Endometrial microvascular endothelial cells (primary cell): ENCODE data around the gene HSDL1. TPM values are rescaled to one million over a fixed set of nuclear protein-coding genes. Genes with fewer than 3 reads are reported as not detected.

ENCODE experiments used
- in situ Hi-C: cut with HindIII; loops from 2 replicates; pipeline ENCODE4 v1.10.0; 2017; ENCODE audit warnings: low sequenced_read_pairs, low pct_unique_long_range_greater_than_20kb; ENCODE audit errors: inconsistent ontology term
- total RNA-seq: library from RNA; depleted of rRNA; stranded (reverse); fragments of >200 nt; gene quantifications from one replicate; pipeline ENCODE4 v1.2.3, GENCODE V29; 2015; ENCODE audit errors: inconsistent ontology term

HSDL1 gene
- total RNA-seq, 1 donor from 2014 or later, result 20.6 TPM

DNA sequence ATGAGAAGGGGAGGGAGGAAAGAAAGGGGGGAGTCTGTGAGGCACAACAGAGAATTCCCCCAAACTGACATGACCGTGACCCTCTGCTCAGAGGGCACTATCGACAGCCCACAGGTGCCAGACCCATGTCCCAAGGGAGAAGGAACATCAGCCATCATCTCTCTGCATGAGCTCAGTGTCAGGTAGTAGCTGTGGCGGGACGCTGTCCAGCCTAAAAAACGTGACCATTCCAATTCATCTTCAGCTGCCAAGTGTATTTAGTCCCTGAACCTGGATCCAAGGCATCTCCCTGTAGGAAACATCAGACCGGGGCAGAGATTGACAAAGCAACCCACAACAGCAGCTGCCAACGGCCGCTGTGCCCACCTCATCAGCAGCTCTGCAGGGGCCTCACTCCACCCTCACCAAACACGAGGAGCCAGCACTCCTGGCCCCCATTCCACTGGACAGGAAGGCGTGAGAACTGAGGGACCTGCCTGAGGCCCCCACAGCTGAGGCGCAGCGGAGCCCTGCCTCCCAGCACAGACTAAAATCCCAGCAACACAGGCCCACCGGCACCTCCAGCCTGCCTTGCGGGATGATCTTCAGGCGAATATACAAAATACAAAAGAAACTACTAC is 33.3 kb upstream of the HSDL1 start:
- in situ Hi-C loops, result no loop called here

DNA sequence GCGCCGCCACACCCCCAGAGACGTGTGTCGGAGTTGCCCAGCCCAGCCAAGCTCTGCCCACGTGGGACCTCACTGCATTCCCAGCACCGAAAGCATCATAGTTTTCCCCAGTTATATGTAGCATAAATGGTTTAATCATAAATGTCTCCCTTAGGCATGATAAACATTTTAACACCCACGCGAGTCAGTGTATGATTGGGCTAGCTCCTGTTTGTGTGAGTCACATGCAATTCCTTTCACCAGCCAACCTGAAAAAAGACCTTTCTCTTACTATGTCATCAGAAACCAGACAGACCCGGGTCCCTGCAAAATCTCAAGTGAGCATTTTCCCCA is 32.7 kb upstream of the HSDL1 start:
- in situ Hi-C loops, result no loop called here

DNA sequence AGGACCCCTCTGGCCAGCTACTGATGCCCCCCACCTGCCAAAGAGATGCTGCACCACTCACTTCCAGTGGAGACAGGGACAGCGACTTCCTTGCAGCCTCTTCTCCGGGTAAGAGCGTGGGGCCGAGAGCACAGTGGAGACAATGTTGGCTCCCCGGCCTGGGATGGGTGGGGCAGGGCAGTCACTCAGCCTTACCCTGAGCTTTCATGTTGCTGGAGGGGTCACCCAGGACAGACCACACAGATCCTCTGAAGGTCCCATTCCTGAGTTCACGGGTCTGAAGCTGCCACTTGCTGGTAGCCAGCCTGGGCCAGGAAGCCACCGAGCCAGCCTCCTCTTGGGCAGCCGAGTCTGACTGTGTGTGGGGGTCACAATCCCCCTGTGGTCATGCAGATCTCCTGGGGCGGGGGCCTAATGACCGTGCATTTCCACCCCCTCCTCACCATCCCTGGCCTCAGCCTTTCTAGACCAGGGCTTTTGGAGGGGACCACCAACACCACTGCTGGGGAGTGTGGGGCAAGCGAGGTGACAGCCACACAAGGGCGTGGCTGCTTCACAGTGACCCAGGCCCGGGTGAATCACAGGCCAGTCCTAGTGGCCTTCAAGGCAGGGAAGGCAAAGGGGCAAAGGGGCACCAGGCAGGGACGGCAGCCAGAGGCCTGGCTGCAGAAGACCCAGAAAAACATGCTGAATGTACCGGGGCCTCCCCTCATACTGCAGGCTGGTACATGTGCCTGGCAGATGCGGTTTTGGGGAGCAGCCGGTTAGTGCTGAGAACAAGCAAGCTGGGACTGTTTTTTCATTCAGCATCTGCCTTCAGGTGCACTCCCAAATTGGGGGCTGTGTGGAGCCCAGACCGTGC is 31.4 kb upstream of the HSDL1 start:
- in situ Hi-C loops, result no loop called here

DNA sequence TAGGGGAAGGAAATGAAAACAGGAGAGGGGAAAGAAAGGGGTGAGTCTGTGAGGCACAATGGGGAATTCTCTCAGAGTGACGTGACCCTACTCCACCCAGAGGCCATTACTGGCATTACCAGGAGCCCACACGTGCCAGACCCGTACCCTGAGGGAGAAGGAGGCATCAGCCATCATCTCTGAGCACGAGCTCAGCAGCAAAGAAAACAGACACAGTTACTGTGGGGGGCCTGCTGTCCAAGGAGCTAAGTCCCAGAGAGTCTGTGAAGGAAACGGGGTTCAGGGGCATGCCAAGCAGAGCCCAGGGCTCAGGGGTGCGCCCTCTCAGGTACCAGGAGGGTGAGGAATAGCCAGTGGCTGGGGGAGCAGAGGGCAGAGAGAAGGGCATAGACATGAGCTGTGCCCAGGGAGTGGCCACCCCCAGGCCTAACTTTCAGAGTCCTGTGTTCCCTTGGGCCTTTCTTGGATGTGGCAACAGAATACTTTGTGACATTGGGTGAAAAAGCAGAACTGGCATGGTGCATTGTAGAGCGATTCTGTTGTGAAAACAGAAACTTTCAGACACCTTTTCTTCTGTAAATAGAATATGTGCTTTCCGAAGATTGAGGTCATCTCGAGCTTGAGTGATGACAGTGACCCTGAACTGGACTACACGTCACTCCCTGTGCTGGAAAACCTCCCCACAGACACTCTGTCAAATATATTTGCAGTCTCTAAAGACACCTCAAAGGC is 30.5 kb upstream of the HSDL1 start:
- in situ Hi-C loops, result no loop called here

DNA sequence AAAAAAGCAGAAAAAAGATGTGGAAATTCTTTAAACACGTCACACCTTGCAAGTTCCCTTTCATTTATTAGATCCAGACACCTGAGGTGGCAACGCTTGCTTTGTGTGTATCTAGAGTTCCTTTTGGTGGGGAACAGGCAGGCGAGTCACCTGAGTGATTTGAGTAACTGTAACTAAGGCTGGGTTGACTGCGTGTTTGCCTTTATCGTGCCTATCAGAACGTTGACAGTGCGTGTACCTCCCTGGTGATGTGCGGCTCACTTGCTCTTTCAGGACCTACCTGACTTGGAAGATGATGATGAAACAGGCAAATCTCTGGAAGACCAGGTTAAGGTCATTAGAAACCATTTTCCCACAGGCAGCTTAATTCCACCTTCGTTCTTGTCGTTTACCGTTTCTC is 29.4 kb upstream of the HSDL1 start:
- in situ Hi-C loops, result no loop called here

DNA sequence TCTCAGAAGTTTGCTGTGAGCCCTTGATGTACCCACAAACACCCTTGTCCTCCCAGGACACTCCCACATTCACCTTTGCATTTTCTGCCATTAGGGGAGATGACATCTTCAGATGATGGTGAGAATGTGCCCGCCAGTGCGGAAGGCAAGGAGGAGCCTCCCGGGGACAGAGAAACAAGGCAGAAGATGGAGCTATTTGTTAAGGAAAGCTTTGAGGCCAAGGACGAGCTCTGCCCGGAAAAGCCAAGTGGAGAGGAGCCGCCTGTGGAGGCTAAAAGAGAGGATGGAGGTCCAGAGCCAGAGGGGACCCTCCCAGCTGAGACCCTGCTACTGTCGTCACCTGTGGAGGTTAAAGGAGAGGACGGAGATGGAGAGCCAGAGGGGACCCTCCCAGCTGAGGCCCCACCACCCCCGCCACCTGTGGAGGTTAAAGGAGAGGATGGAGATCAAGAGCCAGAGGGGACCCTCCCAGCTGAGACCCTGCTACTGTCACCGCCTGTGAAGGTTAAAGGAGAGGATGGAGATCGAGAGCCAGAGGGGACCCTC is 24.9 kb upstream of the HSDL1 start:
- in situ Hi-C loops, result no loop called here

DNA sequence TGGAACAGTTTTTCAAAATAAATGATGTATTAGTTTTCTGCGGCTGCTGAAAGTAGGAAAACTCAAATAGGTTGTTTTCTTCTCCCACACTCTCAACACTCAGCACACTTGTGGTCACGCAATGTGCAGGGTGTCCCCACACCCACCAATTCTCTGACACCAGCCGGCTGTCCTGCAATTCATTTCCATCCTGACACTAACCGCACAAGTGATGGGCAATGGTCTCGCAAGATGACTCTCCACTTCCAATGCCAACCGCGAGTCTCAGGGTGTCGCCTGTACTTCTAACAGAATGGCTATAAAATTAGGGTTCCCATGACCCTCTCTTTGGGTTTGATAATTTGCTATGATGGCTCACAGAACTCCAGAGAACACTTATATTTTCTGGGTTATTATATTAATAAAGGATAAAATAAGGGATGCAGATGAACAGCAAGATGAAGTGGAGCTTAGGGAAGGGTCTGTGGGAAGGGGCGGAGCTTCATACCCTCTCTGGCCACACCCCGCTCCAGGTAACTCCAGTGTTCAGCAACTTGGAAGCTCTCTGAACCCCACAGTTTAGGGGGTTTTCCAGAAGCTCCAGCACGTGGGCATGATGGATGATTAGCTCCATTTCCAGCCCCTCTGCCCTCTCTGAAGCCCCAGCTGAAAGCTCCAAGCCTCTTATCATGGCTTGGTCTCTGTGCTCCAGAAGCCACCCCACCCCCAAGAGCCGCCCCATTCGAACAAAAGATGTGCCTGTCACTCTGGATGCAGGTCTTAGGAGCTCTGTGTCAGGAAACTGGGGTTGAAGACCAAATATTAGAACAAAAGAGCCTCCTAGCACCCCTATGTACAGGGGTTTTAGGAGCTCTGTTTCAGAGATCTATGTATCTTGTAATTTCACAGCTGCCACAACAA is 22.1 kb upstream of the HSDL1 start:
- in situ Hi-C loops, result no loop called here

DNA sequence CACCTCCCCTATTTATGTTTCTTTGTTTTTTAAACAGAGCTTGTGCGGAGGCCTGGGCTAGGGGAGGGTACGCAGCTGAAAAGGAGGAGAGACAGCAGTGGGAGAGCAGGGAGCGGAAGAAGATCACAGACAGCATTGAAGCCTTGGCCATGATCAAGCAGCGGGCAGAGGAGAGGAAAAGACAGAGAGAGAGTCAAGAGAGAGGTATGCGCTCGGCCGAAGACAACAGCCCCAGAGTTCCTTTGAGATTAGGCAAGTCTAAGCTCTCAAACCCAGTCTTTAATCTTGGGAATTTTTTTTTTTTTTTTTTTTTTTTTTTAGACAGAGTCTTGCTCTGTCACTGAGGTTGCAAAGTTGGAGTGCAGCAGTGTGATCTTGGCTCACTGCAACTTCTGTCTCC is 20.8 kb upstream of the HSDL1 start:
- in situ Hi-C loops, result no loop called here

DNA sequence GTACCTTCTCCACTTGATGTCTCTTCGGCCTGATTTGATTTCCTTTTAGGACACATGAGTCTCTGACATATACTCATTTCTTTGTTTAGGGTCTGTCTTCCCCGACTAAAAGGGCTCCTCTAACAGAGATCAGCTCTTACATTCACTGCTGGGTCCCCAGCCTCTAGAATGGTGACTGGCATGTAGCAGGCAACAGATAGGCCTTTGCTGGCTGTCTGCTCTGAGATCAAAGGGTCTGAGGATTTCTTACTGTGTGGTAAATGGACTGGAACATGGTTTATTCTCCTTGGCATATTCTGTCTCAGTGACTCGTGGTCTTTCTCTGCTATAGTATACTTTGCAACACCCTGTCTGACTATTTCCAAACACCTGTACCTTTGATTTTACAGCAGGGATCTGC is 16.8 kb upstream of the HSDL1 start:
- in situ Hi-C loops, result no loop called here

DNA sequence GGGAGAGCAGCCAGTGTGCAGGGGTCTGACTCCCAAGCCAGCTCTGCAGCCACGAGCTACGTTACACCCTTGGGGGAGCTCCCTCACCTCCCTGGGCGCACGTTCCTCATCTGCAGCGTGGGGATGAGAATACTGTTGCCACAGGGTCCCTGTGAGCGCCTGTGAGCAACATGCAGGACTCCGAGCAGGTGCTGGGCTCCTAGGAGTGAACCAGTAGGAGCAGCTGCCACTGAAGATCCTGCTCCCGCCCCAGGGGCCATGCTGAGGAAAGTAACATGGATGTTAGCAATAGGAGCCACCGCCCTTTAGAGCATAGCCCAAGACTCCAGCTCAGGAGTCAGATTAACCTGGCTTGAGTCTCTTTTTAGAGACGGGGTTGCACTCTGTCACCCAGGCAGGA is 16.1 kb upstream of the HSDL1 start:
- in situ Hi-C loops, result no loop called here

DNA sequence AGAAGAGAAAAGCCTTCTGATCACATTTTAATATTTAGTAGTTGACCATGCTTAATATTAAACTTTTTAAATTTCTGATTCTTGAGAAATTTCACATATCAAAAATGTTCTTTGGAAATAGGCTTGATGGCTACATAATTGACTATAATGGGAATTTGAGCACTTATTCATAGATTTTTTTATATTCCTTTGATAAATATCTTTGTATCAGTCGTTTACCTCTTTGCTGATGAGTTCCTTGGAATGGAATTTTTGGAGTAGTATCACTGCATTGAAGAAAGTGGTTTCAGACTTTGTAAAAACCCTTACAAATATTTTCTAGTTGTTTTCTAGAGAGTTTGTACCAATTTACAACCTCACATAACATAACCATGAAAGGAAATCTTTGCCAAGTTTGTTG is 14.8 kb upstream of the HSDL1 start:
- in situ Hi-C loops, result no loop called here

DNA sequence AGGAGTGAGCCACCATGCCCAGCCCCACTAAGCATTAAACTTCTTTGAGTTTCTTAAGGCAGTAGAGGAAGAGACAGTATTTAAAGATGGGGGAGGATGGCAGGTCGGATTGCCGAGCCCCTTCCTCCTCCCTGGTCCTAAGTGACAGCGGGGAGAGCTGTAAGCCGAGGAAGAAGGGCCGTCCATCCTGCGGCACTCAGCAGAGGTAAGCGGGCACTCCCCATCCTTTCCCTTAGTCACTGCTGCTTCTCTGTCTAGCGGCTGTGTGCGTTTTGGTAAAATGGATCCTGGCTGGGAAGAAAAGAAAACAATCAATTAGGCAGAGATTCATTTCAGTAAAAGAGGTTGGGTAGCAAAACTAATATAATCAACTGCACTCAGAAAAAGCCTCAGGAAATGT is 14.0 kb upstream of the HSDL1 start:
- in situ Hi-C loops, result no loop called here

DNA sequence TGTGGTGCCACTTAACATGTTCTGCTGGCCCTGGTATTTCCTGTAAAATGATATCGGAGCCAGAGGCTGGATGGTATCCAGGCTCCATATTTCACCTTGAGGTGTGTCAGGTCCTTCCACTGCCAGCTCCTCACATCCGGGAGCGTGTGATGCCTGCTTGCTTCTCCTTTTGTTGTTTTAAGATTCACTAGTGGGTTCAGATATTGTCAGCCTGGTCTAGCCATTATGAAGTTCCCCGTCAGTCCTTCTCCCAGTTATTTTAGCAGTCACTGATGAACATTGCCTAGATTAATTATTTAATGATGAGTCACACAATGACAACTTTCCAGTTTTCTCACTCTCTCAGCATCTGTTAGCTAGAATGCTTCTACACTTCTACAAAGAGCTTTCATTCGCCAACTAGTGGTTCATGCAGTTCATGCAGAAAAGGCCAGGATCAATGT is 11.4 kb upstream of the HSDL1 start:
- in situ Hi-C loops, result no loop called here

DNA sequence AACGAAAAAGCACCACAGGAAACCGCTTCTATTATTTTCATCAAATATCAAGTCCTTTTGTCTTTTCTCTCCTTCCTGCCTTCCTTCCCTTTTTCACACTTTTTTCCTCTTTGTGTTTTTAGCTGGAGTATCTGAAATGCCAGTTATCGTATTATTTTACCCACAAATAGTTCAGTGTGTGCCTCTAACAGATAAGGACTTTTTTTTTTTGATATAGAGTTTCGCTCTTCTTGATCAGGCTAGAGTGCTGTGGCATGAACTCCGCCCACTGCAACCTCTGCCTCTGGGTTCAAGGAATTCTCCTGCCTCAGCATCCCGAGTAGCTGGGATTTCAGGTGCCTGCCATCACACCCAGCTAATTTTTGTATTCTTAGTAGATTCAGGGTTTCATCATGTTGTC is 10.8 kb upstream of the HSDL1 start:
- in situ Hi-C loops, result no loop called here

DNA sequence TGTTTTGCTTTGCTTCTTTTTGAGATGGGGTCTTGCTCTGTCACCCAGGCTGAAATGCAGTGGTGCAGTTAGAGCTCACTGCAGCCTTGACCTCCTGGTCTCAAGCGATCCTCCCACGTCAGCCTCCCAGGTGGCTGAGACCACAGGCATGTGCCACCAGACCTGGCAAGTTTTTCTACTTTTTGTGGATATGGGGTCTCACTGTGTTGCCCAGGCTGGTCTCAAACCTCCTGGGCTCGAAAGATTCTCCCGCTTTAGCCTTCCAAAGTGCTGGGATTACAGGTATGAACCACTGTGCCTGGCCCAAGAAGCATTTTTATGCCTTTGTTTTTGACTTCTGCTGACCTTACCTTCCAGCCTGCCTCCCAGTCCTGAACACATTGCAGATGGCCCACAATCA is 10.2 kb upstream of the HSDL1 start:
- in situ Hi-C loops, result no loop called here

DNA sequence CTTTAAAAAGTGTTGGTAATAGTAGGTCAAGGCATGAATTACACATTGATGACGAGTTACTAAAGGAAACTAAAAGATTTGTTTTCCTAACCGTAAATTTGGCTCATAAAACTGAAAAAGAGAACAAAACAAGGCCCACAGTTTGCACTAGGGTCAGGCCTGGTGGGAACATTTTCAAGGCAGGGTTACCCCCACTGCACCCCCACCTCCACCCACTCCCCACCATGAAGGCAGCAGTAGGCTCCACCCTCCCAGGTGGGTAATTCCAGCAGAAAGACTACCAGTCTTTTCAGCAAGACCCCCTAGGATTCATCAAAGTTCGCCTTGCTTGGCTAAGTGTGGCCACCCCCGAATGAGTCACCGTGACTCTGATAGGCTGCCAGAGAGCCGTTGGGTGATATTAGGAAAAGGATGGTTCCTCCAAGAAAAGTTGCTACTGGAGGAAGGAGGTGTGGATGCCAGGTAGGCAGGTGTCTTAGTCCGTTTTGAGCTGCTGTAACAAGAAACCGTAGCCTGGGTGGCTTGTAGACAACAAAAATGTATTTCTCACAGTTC is 8.8 kb upstream of the HSDL1 start:
- in situ Hi-C loops, result no loop called here

DNA sequence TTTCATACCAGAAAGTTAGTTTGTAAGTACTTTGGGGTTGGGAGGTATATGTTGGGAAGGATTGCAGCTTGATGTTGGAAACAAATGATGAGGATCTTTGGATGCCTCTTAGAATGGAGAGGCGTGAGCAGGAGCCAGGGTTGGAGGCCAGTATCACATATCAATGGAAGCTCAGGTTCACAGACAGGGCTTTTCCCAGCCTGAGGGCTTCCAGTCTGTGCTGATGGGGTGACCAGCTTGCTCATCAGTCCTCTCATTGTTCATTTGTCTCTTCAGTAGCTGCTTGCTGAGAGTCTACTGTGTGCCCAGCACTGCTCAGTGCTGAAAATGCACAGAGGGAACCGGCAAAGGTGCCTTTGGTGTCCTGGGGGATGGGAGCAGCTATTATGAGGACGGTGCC is 5.9 kb upstream of the HSDL1 start:
- in situ Hi-C loops, result no loop called here

DNA sequence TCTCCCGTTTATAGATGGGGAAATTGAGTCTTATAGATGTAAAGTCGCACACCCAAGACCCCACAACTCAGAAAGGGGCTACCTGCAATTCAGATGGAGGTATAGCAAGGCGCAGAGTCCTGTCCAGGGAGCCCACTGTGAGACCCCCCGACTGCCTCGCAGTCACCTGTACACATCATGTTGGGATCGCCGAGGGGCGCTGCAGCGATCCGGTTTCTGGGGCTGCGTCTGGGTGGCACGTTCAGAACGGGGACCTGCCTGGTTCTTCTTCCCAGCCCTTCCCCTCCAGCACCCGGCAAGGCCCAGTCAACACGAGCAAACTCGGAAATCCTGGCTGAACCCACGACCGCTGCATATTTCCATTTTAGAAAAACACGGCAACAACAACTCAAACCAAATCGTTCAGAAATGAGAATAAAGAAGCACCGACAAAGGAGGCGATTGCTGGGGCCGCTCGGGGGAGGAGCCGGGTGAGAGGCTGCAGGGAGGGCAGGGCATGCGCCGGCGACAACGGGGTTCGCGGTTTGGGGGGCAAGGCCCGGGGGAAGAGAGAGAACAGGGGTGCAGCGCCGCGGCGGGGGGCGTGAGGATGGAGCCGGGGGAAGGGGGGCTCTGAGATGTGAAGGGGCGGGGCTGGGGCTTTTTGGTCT is 643 bp downstream of the HSDL1 start:
- in situ Hi-C loops, result no loop called here
